IMR-90 (cell line): ENCODE results near the gene DBN1. TPM values are rescaled to one million over a fixed set of nuclear protein-coding genes. Genes with fewer than 3 reads are reported as not detected.

Experiments
- ATAC-seq: fragments of 200-7000 bp; cut with Tn5 transposase; 2 replicates; pipeline ENCODE4 v1.9.1; 2020; ENCODE audit warnings: low read depth, mild to moderate bottlenecking, moderate library complexity
- BruUV-seq: library from RNA; stranded (reverse); fragments of 400-500 nt; replicated peaks from 2 replicates; lab custom pipeline; 2021; lab: Mats Ljungman, UMichigan
- CTCF ChIA-PET: fragments of 300-600 bp; formaldehyde crosslinking; extraction: SDS; loops from one replicate; lab custom pipeline; 2021; ENCODE audit warnings: antibody characterized with exemption; lab: Yijun Ruan, JAX
- POLR2A ChIA-PET: fragments of 300-600 bp; sonication (Branson Sonifier 250); formaldehyde crosslinking; loops from one replicate; lab custom pipeline; 2022; ENCODE audit warnings: antibody characterized with exemption; ENCODE audit not compliant: unreplicated experiment; lab: Charles Lee
- DNase-seq: peaks from one replicate; pipeline ENCODE4 v3.0.0; 2013
- H2AFZ ChIP-seq: replicated peaks from 2 replicates; pipeline ENCODE3; 2013; ENCODE audit warnings: low read length, mild to moderate bottlenecking; ENCODE audit not compliant: poor library complexity
- H2AK5ac ChIP-seq: 2 replicates; pipeline ENCODE4 v1.6.1; 2013; ENCODE audit warnings: low read depth, low read length, inconsistent platforms
- H2AK9ac ChIP-seq: replicated peaks from 2 replicates; pipeline ENCODE3; 2013; ENCODE audit warnings: mild to moderate bottlenecking, low read depth, low read length, moderate library complexity; ENCODE audit not compliant: poor library complexity
- H2BK120ac ChIP-seq: 2 replicates; pipeline ENCODE4 v1.6.1; 2013; ENCODE audit warnings: low read depth, low read length, inconsistent platforms
- H2BK15ac ChIP-seq: 3 replicates; pipeline ENCODE4 v1.6.1; 2013; ENCODE audit warnings: low read depth, low read length, inconsistent platforms
- H2BK20ac ChIP-seq: 2 replicates; pipeline ENCODE4 v1.6.1; 2013; ENCODE audit warnings: low read depth, mild to moderate bottlenecking, inconsistent platforms, low read length, moderate library complexity
- H2BK5ac ChIP-seq: 2 replicates; pipeline ENCODE4 v1.6.1; 2013; ENCODE audit warnings: mild to moderate bottlenecking, low read depth, low read length, inconsistent platforms; ENCODE audit not compliant: poor library complexity, severe bottlenecking
- H3K14ac ChIP-seq: replicated peaks from 2 replicates; pipeline ENCODE4 v1.6.1; 2013; ENCODE audit warnings: low read depth, low read length, inconsistent platforms
- H3K18ac ChIP-seq: 2 replicates; pipeline ENCODE4 v1.6.1; 2013; ENCODE audit warnings: low read depth, low read length, control low read depth
- H3K23ac ChIP-seq: 2 replicates; pipeline ENCODE4 v1.6.1; 2013; ENCODE audit warnings: low read depth, low read length, inconsistent platforms
- H3K27ac ChIP-seq: 2 replicates; pipeline ENCODE4 v1.5.1; 2013; ENCODE audit warnings: mild to moderate bottlenecking, control low read depth, low read length; ENCODE audit not compliant: insufficient read depth
- H3K27me3 ChIP-seq: 2 replicates; pipeline ENCODE4 v1.6.1; 2013; ENCODE audit warnings: low read length; ENCODE audit not compliant: control insufficient read depth, insufficient read depth
- H3K36me3 ChIP-seq: 2 replicates; pipeline ENCODE4 v1.6.1; 2013; ENCODE audit warnings: low read length, mixed read lengths; ENCODE audit not compliant: control insufficient read depth, insufficient read depth
- H3K4ac ChIP-seq: 2 replicates; pipeline ENCODE4 v1.6.1; 2013; ENCODE audit warnings: low read depth, low read length, inconsistent platforms
- H3K4me1 ChIP-seq: 2 replicates; pipeline ENCODE4 v1.6.1; 2013; ENCODE audit warnings: low read length, mixed read lengths; ENCODE audit not compliant: control insufficient read depth, insufficient read depth
- H3K4me2 ChIP-seq: 2 replicates; pipeline ENCODE4 v1.6.1; 2013; ENCODE audit warnings: low read depth, mild to moderate bottlenecking, control low read depth, low read length, moderate library complexity
- H3K4me3 ChIP-seq: 2 replicates; pipeline ENCODE4 v1.5.1; 2013; ENCODE audit warnings: low read depth, mild to moderate bottlenecking, control low read depth, low read length, moderate library complexity; ENCODE audit not compliant: insufficient read depth
- H3K56ac ChIP-seq: 2 replicates; pipeline ENCODE4 v1.6.1; 2013; ENCODE audit warnings: low read length, inconsistent platforms; ENCODE audit not compliant: insufficient read depth; ENCODE audit errors: extremely low read depth
- H3K79me1 ChIP-seq, 2 experiments: 2 replicates each; pipeline ENCODE4 v1.6.1; 2013; ENCODE audit warnings: low read length in 2 of 2, inconsistent platforms in 1 of 2, low read depth in 1 of 2
- H3K9ac ChIP-seq: 2 replicates; pipeline ENCODE4 v1.6.1; 2013; ENCODE audit warnings: low read depth, low read length, control low read depth
- H3K9me1 ChIP-seq: 2 replicates; pipeline ENCODE4 v1.6.1; 2013; ENCODE audit warnings: low read length, inconsistent platforms; ENCODE audit not compliant: insufficient read depth
- H3K9me3 ChIP-seq: 2 replicates; pipeline ENCODE4 v1.6.1; 2013; ENCODE audit warnings: low read length; ENCODE audit not compliant: control insufficient read depth, insufficient read depth
- H4K20me1 ChIP-seq: 2 replicates; pipeline ENCODE4 v1.6.1; 2013; ENCODE audit warnings: low read length, inconsistent platforms; ENCODE audit not compliant: insufficient read depth
- H4K5ac ChIP-seq: 2 replicates; pipeline ENCODE4 v1.6.1; 2013; ENCODE audit warnings: mild to moderate bottlenecking, low read depth, low read length, control low read depth
- H4K8ac ChIP-seq, 2 experiments: 2 replicates each; pipeline ENCODE4 v1.6.1; 2013; ENCODE audit warnings: low read depth in 2 of 2, low read length in 2 of 2, control low read depth in 1 of 2, inconsistent platforms in 1 of 2
- H4K91ac ChIP-seq: 2 replicates; pipeline ENCODE4 v1.6.1; 2013; ENCODE audit warnings: low read depth, low read length, inconsistent platforms; ENCODE audit not compliant: insufficient read depth
- MAZ ChIP-seq: IDR thresholded peaks from 2 replicates; pipeline ENCODE4 v1.6.1; 2012; ENCODE audit warnings: low read depth, mild to moderate bottlenecking, low read length, improper control_type of control experiment, moderate library complexity, borderline replicate concordance
- POLR2A ChIP-seq: IDR thresholded peaks from 2 replicates; pipeline ENCODE4 v1.6.1; 2012; ENCODE audit warnings: mild to moderate bottlenecking, low read depth, low read length
- RCOR1 ChIP-seq: IDR thresholded peaks from 2 replicates; pipeline ENCODE4 v1.6.1; 2012; ENCODE audit warnings: mild to moderate bottlenecking, low read length, improper control_type of control experiment; ENCODE audit not compliant: insufficient replicate concordance
- SMC3 ChIP-seq: fragments of 150-350 bp; IDR thresholded peaks from 2 replicates; pipeline ENCODE4 v1.6.1; 2016; ENCODE audit warnings: low read depth, mild to moderate bottlenecking, antibody characterized with exemption, low read length, moderate library complexity
- USF2 ChIP-seq: fragments of 150-350 bp; IDR thresholded peaks from 2 replicates; pipeline ENCODE4 v1.6.1; 2017; ENCODE audit warnings: mild to moderate bottlenecking, antibody characterized with exemption, low read length, low read depth
- WGBS, 2 experiments: methylation state at CpG; one replicate each; pipeline versions ENCODE4 v1.1.5 to v1.1.7; 2013; ENCODE audit warnings: missing lambda C conversion rate in 2 of 2; ENCODE audit not compliant: insufficient read length in 1 of 2; ENCODE audit errors: extremely low coverage in 2 of 2; 5-methylcytosine and 5-hydroxymethylcytosine counted together
- dilution Hi-C: fragments of 300-500 bp; cut with HindIII; formaldehyde crosslinking; loops from one replicate; pipeline ENCODE4 v1.14.3; 2018; ENCODE audit warnings: low sequenced_read_pairs; ENCODE audit not compliant: unreplicated experiment
- in situ Hi-C: fragments of 300-500 bp; cut with MboI; formaldehyde crosslinking; loops from 3 replicates; pipeline ENCODE4 v1.14.3; 2019; ENCODE audit warnings: low sequenced_read_pairs, inconsistent platforms, mixed read lengths
- intact Hi-C: fragments of 100-400 bp; cut with micrococcal nuclease; formaldehyde crosslinking; loops from 2 replicates; pipeline ENCODE4 v1.10.0; 2022
- polyA plus RNA-seq, 3 experiments: library from polyadenylated mRNA; depleted of rRNA; stranded (reverse); fragments of >200 nt; gene quantifications; 2 replicates each; pipeline ENCODE4 v1.2.3, GENCODE V29; 2012; ENCODE audit warnings: low replicate concordance in 1 of 3
- total RNA-seq: library from RNA; depleted of rRNA; stranded (reverse); fragments of >200 nt; gene quantifications from 2 replicates; pipeline ENCODE4 v1.2.3, GENCODE V29; 2012
- TF ChIP-seq, protein P1 (sequence below): conservative IDR thresholded peaks from 2 replicates; pipeline ENCODE4 v1.5.1; 2012; ENCODE audit warnings: mild to moderate bottlenecking, low read depth, low read length, improper control_type of control experiment

The DBN1 gene
- total and polyA plus RNA-seq, 2 of the 4 experiments (the other 2 are of a cell fraction), result 122 to 187 TPM

DNA sequence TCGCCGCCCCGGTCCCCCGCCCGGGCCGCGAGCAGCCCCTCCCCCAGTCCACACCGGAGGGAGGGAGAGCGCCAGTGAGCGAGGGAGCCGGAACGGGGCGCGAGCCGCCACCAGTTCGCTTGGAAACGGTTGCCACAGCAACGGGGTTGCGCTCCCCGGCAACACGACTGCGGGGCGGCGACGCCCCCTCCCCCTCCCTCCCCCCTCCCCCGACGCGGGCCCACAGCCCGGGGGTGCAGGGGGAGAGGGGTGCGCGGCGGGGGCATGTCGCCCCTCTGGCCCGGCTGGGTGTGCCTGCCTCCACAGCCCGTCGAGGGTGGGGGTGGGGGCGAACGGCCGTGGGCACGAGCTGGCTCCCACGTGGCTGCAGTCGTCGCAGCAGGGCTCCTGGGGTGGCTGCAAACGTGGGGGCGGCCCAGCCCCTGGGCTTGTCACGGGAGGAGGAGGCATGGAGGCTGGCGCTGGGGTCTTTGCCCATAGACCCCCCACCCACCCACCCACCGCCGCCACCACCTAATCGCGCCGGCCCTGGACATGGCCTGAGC, 26.3 kb downstream of the DBN1 start (continued):
- no peak for TF ChIP-seq POLR2A
- TF ChIP-seq SMC3, result no peak

GRCh38 chr5:177446200-177447065, 27.0 kb downstream of the DBN1 start, which contains the start of gene PRR7:
PRR7 (plus strand) TSS chr5:177446814; CDS start chr5:177455068, 8,254 bp downstream.
- Histone ChIP-seq H4K91ac (peak within 1 kb of the TSS; percentile 28), H3K27ac (peak within 1 kb of the TSS; percentile 73; the same call in 1 of the 2 replicates), H3K4me1 (peaks cover 10% of the 10 kb centered on the region), H4K8ac (peak within 1 kb of the TSS; percentile 66 to 92), H2AK9ac (peak within 1 kb of the TSS; percentile 82), H2BK5ac (peak within 1 kb of the TSS; percentile 40), H3K27me3 (no peaks in the 10 kb centered on the region), H2BK15ac (no peak within 1 kb of the TSS), H3K14ac (peak within 1 kb of the TSS; percentile 68), H3K4ac (peak within 1 kb of the TSS; percentile 82), H2BK20ac (no peak within 1 kb of the TSS), H3K9me3 (no peaks in the 10 kb centered on the region), H3K4me3 (peak within 1 kb of the TSS; percentile 92), H4K5ac (peak within 1 kb of the TSS; percentile 77; the same call in 1 of the 2 replicates), H3K23ac (peak within 1 kb of the TSS; percentile 89; the same call in 1 of the 2 replicates), H2AK5ac (peak within 1 kb of the TSS; percentile 82), H2AFZ (peak within 1 kb of the TSS; percentile 99), H4K20me1 (peaks cover 11% of the 10 kb centered on the region; the same call in 1 of the 2 replicates), H3K56ac (0 out of 2 replicates have a peak within 1 kb of the TSS, but pooled peaks have one; percentile 1), H3K9me1 (peaks cover 4% of the 10 kb centered on the region; the same call in 1 of the 2 replicates), H3K18ac (peak within 1 kb of the TSS; percentile 7; the same call in 1 of the 2 replicates), H3K9ac (peak within 1 kb of the TSS; percentile 69), H3K4me2 (peak within 1 kb of the TSS; percentile 96), H3K36me3 (no peaks in the 10 kb centered on the region; the same call in 1 of the 2 replicates), H3K79me1 (peaks cover 0 to 4% of the 10 kb centered on the region in 2 experiments; a peak in 1 of 4 replicates), H2BK120ac (peak within 1 kb of the TSS; percentile 42; the same call in 1 of the 2 replicates)
- intact Hi-C loops, result loop anchor here (2.0 kb wide), 2 partner anchors 42 to 56 kb away; no protein-coding TSS in a partner anchor
- TF ChIP-seq, protein P1, sequence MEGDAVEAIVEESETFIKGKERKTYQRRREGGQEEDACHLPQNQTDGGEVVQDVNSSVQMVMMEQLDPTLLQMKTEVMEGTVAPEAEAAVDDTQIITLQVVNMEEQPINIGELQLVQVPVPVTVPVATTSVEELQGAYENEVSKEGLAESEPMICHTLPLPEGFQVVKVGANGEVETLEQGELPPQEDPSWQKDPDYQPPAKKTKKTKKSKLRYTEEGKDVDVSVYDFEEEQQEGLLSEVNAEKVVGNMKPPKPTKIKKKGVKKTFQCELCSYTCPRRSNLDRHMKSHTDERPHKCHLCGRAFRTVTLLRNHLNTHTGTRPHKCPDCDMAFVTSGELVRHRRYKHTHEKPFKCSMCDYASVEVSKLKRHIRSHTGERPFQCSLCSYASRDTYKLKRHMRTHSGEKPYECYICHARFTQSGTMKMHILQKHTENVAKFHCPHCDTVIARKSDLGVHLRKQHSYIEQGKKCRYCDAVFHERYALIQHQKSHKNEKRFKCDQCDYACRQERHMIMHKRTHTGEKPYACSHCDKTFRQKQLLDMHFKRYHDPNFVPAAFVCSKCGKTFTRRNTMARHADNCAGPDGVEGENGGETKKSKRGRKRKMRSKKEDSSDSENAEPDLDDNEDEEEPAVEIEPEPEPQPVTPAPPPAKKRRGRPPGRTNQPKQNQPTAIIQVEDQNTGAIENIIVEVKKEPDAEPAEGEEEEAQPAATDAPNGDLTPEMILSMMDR, result 0 out of 2 replicates have a peak, but pooled peaks have one; percentile 9
- TF ChIP-seq MAZ, result 0 out of 2 replicates have a peak, but pooled peaks have one; percentile 52
- TF ChIP-seq USF2, result no peak
- no peak for TF ChIP-seq POLR2A
- TF ChIP-seq RCOR1, result no peak
- ChIA-PET POLR2A (no interaction called here), CTCF (interaction anchor here (1.0 to 4.7 kb wide), 2 partner anchors 42 to 55 kb away, joined by 3 to 28 read pairs; no protein-coding TSS in a partner anchor)
- DNase-seq, result peak; percentile 64
- WGBS, 2 experiments, result 2% methylated on average over 24 of the region's 89 CpGs; no CpG with 5 or more reads in 1 of the 2 experiments
- in situ Hi-C loops, result loop anchor here (5.0 kb wide), 2 partner anchors 39 to 134 kb away; partner anchors contain the start of genes F12 and MXD3
- dilution Hi-C loops, result no loop called here
- no TSS peak for BruUV-seq
- ATAC-seq, result peak; percentile 77
